ENCODE measurements around the gene FTO. TPM values are rescaled to one million over a fixed set of nuclear protein-coding genes. Genes with fewer than 3 reads are reported as not detected.

FTO gene
- polyA plus RNA-seq, 1 donor from 2014 or later: 80.1 TPM

DNA sequence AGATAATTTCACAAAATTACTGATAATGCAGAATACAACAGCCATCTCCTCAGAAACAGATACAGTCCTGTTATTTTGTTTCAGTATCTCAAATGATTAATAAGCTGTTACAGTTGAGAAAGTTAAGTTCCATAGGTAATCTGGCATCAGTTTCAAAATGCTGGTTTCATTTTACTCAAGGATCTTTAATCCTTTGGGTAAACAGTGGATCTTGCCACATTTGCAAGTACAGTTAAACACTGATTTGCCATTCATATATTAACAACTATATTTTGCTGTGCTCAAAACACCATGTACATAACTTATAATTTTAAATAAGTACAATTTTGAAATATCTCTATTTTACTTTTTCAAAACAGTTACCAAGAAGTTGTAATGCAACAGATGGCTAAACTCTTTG lies 31.5 kb upstream of the FTO start:
- Histone ChIP-seq H2AFZ (ENCODE audit: low read depth, low read length) (no peak overlapping the region), H3K27ac (ENCODE audit: low read length) (no peak overlapping the region), H4K20me1 (ENCODE audit: insufficient read depth) (no peaks in the 10 kb centered on the region), H3K79me2 (replicated peaks; ENCODE audit: insufficient read depth, low read length) (no peaks in the 10 kb centered on the region), H3K4me3 (ENCODE audit: low read length) (no peak overlapping the region), H3K36me3 (ENCODE audit: insufficient read depth, low read length) (no peaks in the 10 kb centered on the region), H3F3A (ENCODE audit: insufficient read depth, low read length, poor library complexity, severe bottlenecking) (no peaks in the 10 kb centered on the region), H3K9ac (ENCODE audit: low read length) (no peak overlapping the region), H3K9me3 (ENCODE audit: low read length) (no peaks in the 10 kb centered on the region), H3K27me3 (ENCODE audit: insufficient read depth, low read depth, low read length) (no peaks in the 10 kb centered on the region), H3K9me2 (ENCODE audit: insufficient read depth, low read length) (no peaks in the 10 kb centered on the region), H3K4me2 (ENCODE audit: low read length) (no peak overlapping the region)
- TF ChIP-seq RAD21 (conservative IDR thresholded peaks at IDR 0.05): no peak
- TF ChIP-seq, protein P1, sequence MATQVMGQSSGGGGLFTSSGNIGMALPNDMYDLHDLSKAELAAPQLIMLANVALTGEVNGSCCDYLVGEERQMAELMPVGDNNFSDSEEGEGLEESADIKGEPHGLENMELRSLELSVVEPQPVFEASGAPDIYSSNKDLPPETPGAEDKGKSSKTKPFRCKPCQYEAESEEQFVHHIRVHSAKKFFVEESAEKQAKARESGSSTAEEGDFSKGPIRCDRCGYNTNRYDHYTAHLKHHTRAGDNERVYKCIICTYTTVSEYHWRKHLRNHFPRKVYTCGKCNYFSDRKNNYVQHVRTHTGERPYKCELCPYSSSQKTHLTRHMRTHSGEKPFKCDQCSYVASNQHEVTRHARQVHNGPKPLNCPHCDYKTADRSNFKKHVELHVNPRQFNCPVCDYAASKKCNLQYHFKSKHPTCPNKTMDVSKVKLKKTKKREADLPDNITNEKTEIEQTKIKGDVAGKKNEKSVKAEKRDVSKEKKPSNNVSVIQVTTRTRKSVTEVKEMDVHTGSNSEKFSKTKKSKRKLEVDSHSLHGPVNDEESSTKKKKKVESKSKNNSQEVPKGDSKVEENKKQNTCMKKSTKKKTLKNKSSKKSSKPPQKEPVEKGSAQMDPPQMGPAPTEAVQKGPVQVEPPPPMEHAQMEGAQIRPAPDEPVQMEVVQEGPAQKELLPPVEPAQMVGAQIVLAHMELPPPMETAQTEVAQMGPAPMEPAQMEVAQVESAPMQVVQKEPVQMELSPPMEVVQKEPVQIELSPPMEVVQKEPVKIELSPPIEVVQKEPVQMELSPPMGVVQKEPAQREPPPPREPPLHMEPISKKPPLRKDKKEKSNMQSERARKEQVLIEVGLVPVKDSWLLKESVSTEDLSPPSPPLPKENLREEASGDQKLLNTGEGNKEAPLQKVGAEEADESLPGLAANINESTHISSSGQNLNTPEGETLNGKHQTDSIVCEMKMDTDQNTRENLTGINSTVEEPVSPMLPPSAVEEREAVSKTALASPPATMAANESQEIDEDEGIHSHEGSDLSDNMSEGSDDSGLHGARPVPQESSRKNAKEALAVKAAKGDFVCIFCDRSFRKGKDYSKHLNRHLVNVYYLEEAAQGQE (IDR thresholded peaks at IDR 0.05; ENCODE audit: borderline replicate concordance): no peak

DNA sequence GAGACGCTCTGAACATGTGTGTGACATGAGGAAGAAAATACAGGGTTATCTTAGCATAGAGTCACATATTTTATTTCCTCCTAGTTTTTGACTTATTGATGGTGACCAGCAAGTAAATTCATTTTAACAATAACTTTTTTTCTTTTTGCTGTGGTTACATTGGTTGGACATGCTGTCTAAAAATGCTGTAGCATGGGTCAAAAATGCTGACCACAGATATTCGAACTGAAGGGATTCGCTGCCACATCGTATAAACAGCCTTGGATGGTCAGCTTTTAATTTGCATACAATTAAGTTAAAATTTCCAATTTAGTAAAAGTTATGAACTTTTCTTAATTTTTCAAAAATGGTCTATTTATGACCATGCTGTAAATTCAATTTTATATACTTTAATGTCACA lies 30.8 kb upstream of the FTO start:
- TF ChIP-seq EZH2 (IDR thresholded peaks at IDR 0.05; ENCODE audit: borderline replicate concordance, insufficient read depth, low read length, poor library complexity, severe bottlenecking) (no peak), RAD21 (conservative IDR thresholded peaks at IDR 0.05) (no peak), SMC3 (conservative IDR thresholded peaks at IDR 0.05; ENCODE audit: poor library complexity) (no peak)
- TF ChIP-seq, protein P2, sequence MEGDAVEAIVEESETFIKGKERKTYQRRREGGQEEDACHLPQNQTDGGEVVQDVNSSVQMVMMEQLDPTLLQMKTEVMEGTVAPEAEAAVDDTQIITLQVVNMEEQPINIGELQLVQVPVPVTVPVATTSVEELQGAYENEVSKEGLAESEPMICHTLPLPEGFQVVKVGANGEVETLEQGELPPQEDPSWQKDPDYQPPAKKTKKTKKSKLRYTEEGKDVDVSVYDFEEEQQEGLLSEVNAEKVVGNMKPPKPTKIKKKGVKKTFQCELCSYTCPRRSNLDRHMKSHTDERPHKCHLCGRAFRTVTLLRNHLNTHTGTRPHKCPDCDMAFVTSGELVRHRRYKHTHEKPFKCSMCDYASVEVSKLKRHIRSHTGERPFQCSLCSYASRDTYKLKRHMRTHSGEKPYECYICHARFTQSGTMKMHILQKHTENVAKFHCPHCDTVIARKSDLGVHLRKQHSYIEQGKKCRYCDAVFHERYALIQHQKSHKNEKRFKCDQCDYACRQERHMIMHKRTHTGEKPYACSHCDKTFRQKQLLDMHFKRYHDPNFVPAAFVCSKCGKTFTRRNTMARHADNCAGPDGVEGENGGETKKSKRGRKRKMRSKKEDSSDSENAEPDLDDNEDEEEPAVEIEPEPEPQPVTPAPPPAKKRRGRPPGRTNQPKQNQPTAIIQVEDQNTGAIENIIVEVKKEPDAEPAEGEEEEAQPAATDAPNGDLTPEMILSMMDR (IDR thresholded peaks at IDR 0.05; ENCODE audit: poor library complexity, severe bottlenecking): no peak
- Histone ChIP-seq H3K27me3 (ENCODE audit: insufficient read depth, low read depth, low read length) (no peaks in the 10 kb centered on the region), H3K79me2 (replicated peaks; ENCODE audit: insufficient read depth, low read length) (no peaks in the 10 kb centered on the region)

DNA sequence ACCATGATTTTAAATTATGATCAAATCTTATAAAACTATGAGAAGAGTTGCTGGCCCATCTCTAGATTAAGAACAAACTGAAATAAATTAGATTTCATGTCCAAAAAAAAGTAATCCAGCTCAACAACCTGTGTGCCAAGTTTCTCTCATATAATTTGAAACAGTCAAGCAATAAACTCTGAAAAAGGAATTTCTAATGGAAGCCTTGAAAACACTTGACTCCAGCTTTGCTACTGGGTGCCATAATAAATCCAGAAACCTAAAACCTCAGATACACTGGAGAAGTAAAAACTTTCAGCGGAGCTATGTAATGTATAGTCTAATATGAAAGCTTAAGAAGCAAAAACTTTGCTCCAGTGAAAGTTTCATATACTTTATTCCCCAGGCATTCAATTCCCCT lies 25.8 kb upstream of the FTO start:
- Histone ChIP-seq H3K27ac (ENCODE audit: low read length) (no peak overlapping the region), H4K20me1 (ENCODE audit: insufficient read depth) (no peaks in the 10 kb centered on the region), H3K9me2 (ENCODE audit: insufficient read depth, low read length) (no peaks in the 10 kb centered on the region), H3K9ac (ENCODE audit: low read length) (no peak overlapping the region), H3K79me2 (replicated peaks; ENCODE audit: insufficient read depth, low read length) (no peaks in the 10 kb centered on the region), H3K4me2 (ENCODE audit: low read length) (no peak overlapping the region), H3K4me3 (ENCODE audit: low read length) (no peak overlapping the region), H3K27me3 (ENCODE audit: insufficient read depth, low read depth, low read length) (no peaks in the 10 kb centered on the region), H3F3A (ENCODE audit: insufficient read depth, low read length, poor library complexity, severe bottlenecking) (no peaks in the 10 kb centered on the region), H3K36me3 (ENCODE audit: insufficient read depth, low read length) (no peaks in the 10 kb centered on the region), H3K9me3 (ENCODE audit: low read length) (no peaks in the 10 kb centered on the region), H2AFZ (ENCODE audit: low read depth, low read length) (no peak overlapping the region)
- TF ChIP-seq, protein P1 (IDR thresholded peaks at IDR 0.05; ENCODE audit: borderline replicate concordance): no peak
- TF ChIP-seq MXI1 (conservative IDR thresholded peaks at IDR 0.05; ENCODE audit: poor library complexity, severe bottlenecking): no peak
- TF ChIP-seq TAF1 (IDR thresholded peaks at IDR 0.05; ENCODE audit: low read depth): no peak
- no peak for TF ChIP-seq EP300 (conservative IDR thresholded peaks at IDR 0.05; ENCODE audit: poor library complexity, severe bottlenecking)
- no peak for TF ChIP-seq RAD21 (conservative IDR thresholded peaks at IDR 0.05)
- TF ChIP-seq, protein P2 (IDR thresholded peaks at IDR 0.05; ENCODE audit: poor library complexity, severe bottlenecking): no peak

More for the DNA sequence above, 30.8 kb upstream of the FTO start:
- H3K9me3 ChIP-seq (ENCODE audit: low read length): no peaks in the 10 kb centered on the region
- H3K36me3 ChIP-seq (ENCODE audit: insufficient read depth, low read length): no peaks in the 10 kb centered on the region
- no peaks in the 10 kb centered on the region for H3F3A ChIP-seq (ENCODE audit: insufficient read depth, low read length, poor library complexity, severe bottlenecking)
- H3K9ac ChIP-seq (ENCODE audit: low read length): no peak overlapping the region
- H3K4me3 ChIP-seq (ENCODE audit: low read length): no peak overlapping the region
- H4K20me1 ChIP-seq (ENCODE audit: insufficient read depth): no peaks in the 10 kb centered on the region
- no peak overlapping the region for H3K4me2 ChIP-seq (ENCODE audit: low read length)
- no peaks in the 10 kb centered on the region for H3K9me2 ChIP-seq (ENCODE audit: insufficient read depth, low read length)
- H2AFZ ChIP-seq (ENCODE audit: low read depth, low read length): no peak overlapping the region
- H3K27ac ChIP-seq (ENCODE audit: low read length): no peak overlapping the region

All from neural cell (in vitro differentiated cells).